ENCODE results near the gene TAS2R9.

TAS2R9 gene

GRCh38 chr12:10847744-10848143, 37.8 kb upstream of the TAS2R9 start:
- TF ChIP-seq CTCF (IDR thresholded peaks at IDR 0.05) = no peak
- H3K27me3 ChIP-seq = no peaks in the 10 kb centered on the region
- no peaks in the 10 kb centered on the region for H3K4me1 ChIP-seq (ENCODE audit: control insufficient read depth in 1 of 2, insufficient read depth in 1 of 2, low read depth in 1 of 2, low read length in 1 of 2)
- H3K27ac ChIP-seq = no peak overlapping the region
- no peaks in the 10 kb centered on the region for H3K36me3 ChIP-seq
- H3K4me3 ChIP-seq (ENCODE audit: low read depth in 1 of 2, low read length in 1 of 2) = no peak overlapping the region
- H3K9me3 ChIP-seq = no peaks in the 10 kb centered on the region

GRCh38 chr12:10842862-10843261, 32.9 kb upstream of the TAS2R9 start:
- H3K27me3 ChIP-seq = no peaks in the 10 kb centered on the region
- no peak overlapping the region for H3K27ac ChIP-seq
- no peaks in the 10 kb centered on the region for H3K9me3 ChIP-seq
- H3K4me3 ChIP-seq (ENCODE audit: low read depth in 1 of 2, low read length in 1 of 2) = no peak overlapping the region
- H3K4me1 ChIP-seq (ENCODE audit: control insufficient read depth in 1 of 2, insufficient read depth in 1 of 2, low read depth in 1 of 2, low read length in 1 of 2) = no peaks in the 10 kb centered on the region
- no peaks in the 10 kb centered on the region for H3K36me3 ChIP-seq
- TF ChIP-seq CTCF (IDR thresholded peaks at IDR 0.05) = no peak

- H3K4me1 ChIP-seq (ENCODE audit: control insufficient read depth in 1 of 2, insufficient read depth in 1 of 2, low read depth in 1 of 2, low read length in 1 of 2) = no peaks in the 10 kb centered on the region
- no peak overlapping the region for H3K27ac ChIP-seq
- no peaks in the 10 kb centered on the region for H3K9me3 ChIP-seq
- no peaks in the 10 kb centered on the region for H3K27me3 ChIP-seq
- H3K36me3 ChIP-seq = no peaks in the 10 kb centered on the region
- no peak for TF ChIP-seq CTCF (IDR thresholded peaks at IDR 0.05)
- no peak overlapping the region for H3K4me3 ChIP-seq (ENCODE audit: low read depth in 1 of 2, low read length in 1 of 2)
These were observed 28.5 kb upstream of the TAS2R9 start for GRCh38 chr12:10838461-10838860.

GRCh38 chr12:10829994-10830393, 20.0 kb upstream of the TAS2R9 start:
- H3K27me3 ChIP-seq = no peaks in the 10 kb centered on the region
- H3K9me3 ChIP-seq = no peaks in the 10 kb centered on the region
- no peak overlapping the region for H3K27ac ChIP-seq
- H3K4me3 ChIP-seq (ENCODE audit: low read depth in 1 of 2, low read length in 1 of 2) = no peak overlapping the region
- no peak for TF ChIP-seq CTCF (IDR thresholded peaks at IDR 0.05)
- H3K4me1 ChIP-seq (ENCODE audit: control insufficient read depth in 1 of 2, insufficient read depth in 1 of 2, low read depth in 1 of 2, low read length in 1 of 2) = no peaks in the 10 kb centered on the region
- no peaks in the 10 kb centered on the region for H3K36me3 ChIP-seq

GRCh38 chr12:10826258-10826657, 16.3 kb upstream of the TAS2R9 start, which contains the start of gene TAS2R10:
Gene TAS2R10, minus strand, starts transcription at chr12:10826358. Its CDS starts 89 bp downstream, at chr12:10826269.
- Histone ChIP-seq H3K4me3 (ENCODE audit: low read depth in 1 of 2, low read length in 1 of 2) (no peak within 1 kb of the TSS), H3K27me3 (no peaks in the 10 kb centered on the region), H3K9me3 (no peaks in the 10 kb centered on the region), H3K36me3 (no peaks in the 10 kb centered on the region), H3K27ac (no peak within 1 kb of the TSS), H3K4me1 (ENCODE audit: control insufficient read depth in 1 of 2, insufficient read depth in 1 of 2, low read depth in 1 of 2, low read length in 1 of 2) (no peaks in the 10 kb centered on the region)
- TF ChIP-seq CTCF (IDR thresholded peaks at IDR 0.05) = no peak

- no peak overlapping the region for H3K4me3 ChIP-seq (ENCODE audit: low read depth in 1 of 2, low read length in 1 of 2)
- no peaks in the 10 kb centered on the region for H3K4me1 ChIP-seq (ENCODE audit: control insufficient read depth in 1 of 2, insufficient read depth in 1 of 2, low read depth in 1 of 2, low read length in 1 of 2)
- TF ChIP-seq CTCF (IDR thresholded peaks at IDR 0.05) = no peak
- H3K27ac ChIP-seq = no peak overlapping the region
- H3K27me3 ChIP-seq = no peaks in the 10 kb centered on the region
- H3K36me3 ChIP-seq = no peaks in the 10 kb centered on the region
- no peaks in the 10 kb centered on the region for H3K9me3 ChIP-seq
These were observed 15.0 kb upstream of the TAS2R9 start for GRCh38 chr12:10824957-10825356.

All from neutrophil (primary cell).